Measurements from ENCODE around the gene LCMT1.
"Not testable (repeated sequence)": the region's sequence is repeated elsewhere in the genome, so short reads cannot be mapped to it uniquely, and the experiment has no call there.

Gene LCMT1

DNA sequence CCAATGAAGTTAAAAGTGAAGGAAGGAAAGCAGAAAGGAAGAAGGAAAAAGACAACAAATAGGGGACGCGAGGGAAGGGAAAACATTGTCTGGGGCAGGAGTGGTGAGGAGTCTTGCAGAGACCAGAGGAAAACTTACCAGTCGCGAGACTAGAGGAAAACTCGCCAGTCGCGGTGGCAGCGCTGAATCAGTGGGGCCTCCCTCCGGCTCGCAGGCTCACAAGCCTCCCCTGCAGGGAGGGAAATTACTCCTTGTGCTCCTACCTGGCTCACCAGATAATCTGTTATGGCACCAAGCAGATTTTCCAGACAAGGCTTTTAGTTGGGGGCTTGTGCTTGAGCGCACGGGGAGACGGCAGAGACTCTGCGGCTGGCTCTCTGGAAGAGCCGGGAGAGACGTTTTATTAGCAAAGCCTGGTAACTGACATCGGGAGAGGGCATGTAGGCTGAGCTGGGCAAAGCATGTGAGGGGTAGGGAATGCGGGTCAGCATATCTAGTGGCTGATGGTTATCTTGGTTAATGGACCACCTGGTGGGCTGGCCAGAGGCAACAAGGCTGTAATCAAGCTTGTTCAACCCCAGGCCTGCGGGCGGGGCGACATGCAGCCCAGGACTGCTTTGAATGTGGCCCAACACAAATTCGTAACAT is 37.1 kb downstream of the LCMT1 start:
- no peak for DNase-seq

DNA sequence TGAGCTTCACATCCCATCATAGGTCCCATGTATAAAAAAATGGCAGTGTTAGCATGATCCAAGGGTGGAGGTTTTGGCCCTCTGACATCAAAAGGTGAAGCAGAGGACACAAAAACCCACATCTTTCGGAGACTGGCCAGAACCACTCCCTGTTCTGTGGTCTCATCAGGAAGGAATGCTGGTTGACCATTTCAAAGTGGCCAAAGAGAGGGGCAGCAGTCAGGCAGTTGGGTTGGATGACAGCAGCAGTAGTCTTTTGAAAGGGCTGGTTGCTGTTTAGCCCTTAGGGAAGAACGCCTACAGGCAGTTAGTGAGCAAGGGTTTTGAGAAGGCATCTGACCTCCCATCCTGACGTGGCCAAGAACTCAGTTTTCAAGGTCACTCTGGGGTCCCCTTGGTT is 40.5 kb downstream of the LCMT1 start:
- no peak for DNase-seq

DNA sequence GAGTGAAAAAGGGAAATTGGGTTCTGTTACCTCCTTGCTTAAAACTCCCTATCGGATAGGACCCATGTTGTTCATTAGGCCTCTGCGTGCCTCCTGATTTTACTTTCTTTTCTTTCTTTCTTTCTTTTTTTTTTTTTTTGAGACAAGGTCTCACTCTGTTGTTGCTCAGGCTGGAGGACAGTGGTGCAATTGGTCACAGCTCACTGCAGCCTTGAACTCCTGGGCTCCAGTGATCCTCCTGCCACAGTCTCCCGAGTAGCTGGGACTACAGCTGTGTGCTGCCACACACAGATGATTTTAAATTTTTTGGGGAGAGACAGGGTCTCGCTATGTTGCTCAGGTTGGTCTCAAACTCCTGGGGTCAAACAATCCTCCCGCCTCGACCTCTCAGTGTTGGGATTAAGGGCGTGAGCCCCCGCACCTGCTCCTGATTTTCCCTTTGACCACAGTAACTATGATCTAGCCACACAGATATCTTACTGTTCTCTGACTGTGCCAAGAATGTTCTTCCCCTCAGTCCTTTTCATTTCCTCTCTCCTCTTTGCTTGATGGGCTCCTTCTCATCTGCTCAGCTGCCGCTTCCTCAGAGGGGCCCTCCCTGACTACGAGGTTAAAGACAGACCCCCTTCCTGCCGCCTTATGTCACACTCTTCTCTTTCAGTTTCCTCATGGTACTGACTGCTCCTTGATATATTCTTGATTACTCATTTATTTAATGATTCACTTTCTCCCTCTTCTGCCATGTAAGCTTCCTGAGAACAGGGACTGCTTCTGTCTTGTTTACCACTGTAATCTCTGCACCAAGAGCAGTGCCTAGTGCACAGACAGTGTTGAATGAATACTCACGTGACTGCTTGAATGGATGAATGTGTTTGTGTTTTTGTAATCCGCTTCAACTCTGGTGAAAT is 44.3 kb downstream of the LCMT1 start:
- DNase-seq, result no peak

DNA sequence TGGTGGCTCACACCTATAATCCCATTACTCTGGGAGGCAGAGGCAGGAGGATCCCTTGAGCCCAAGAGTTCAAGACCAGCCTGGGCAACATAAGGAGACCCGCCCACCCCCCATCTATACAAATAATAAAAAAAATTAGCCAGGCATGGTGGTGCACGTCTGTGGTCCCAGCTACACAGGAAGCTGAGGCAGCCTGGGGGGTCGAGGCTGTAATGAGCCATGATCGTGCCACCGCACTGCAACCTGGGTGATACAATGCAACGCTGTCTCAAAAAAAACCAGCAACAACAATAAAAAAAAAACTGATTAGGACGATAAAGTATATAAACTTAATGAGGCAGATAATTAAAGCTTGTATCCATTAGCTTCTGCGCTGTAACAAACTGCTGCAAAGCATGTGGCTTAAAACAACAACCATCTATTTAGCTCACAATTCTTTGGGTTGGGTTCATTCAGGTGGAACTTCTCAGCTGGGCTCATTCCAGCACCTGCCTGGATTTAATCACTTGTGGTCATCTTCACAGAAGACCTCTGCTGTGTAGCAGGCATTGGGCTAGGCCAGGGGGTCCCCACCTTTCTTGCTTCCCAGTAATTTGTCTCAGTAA is 45.8 kb downstream of the LCMT1 start:
- DNase-seq, result no peak

DNA sequence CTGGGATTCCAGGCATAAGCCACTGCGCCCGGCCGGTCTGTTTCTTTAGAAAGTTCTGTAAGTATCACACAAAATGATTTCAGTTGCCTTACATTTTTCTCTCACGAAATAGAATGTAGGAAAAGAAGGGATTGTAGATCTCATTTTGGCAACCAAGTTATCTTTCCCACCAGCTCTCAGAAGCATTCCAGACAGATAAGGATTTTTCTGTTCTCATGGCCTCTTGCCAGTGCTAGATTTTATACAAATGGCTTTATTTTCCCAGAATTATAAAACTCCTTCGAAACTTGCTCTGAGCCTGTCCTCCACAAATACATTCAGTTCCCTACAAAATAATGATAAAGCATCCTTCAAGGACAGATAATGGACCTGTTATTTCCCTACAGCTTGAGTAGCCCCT is 46.9 kb downstream of the LCMT1 start:
- no peak for DNase-seq

DNA sequence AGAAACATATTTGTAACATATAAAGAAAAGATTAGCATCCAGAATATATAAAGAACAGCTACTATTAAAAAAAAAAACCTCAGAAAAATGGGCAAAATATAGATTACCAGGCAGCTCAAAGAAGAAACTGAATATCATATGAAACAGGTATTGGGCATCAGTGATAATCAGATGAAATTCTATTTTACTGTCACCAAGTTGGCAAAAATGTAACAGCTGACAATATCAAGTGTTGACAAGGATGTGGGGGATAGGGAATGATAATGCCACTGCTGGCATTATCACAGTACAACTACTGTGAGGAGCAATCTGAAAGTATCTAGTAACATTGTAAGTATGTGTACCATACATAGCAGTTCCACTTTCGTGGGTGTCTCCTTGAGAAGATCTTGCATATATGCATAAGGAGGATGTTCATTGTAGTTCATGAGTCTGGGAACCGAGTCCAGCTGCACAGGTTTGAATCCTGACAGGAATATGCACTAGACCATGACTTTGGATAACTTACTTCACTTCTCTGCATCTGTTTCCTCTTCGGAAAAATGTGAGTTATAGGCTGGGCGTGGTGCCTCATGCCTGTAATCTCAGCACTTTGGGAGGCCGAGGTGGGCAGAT is 50.3 kb downstream of the LCMT1 start:
- no peak for DNase-seq

DNA sequence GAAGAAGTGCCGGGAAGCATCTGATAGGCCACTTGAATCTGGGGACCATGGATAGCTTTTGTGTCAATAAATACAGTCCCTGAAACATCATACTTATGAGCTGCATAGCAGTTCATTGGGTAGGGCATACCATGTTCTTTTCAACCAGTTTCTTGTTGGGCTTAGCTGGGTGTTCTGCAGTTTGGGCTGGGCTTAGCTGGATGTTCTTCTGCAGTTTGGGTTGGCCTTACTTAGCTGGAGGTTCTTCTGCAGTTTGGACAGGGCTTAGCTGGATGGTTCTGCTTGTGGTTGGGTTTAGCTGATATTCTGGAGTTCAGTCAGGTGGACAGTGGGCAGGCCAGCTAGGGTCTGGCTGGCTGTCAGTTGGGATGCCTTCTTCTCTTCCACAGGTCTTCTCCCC is 52.1 kb downstream of the LCMT1 start:
- no peak for DNase-seq

DNA sequence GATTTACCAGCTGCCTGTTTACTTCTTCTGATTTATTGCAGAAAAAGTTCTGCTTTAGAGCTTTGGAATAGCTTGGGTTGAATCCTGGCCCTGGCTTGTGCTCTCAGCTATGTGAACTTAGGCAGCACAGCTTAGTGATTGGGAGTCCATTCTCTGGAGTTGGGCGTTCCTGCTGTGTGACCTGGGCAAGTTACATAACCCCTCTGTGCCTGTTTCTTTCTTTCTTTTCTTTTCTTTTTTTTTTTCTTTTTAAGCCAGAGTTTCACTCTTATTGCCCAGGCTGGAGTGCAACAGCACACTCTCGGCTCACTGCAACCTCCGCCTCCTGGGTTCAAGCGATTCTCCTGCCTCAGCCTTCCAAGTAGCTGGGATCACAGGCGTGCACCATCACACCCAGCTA is 53.7 kb downstream of the LCMT1 start:
- DNase-seq, result no peak

DNA sequence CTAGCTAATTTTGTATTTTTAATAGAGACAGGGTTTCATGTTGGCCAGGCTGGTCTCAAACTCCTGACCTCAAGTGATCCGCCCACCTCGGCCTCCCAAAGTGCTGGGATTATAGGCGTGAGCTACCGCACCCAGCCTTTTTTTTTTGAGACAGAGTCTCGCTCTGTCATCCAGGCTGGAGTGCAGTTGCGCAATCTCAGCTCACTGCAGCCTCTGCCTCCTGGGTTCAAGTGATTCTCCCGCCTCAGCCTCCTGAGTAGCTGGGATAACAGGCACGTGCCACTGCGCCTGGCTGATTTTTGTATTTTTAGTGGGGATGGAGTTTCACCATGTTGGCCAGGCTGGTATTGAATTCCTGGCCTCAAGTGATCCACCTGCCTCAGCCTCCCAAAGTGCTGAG is 56.4 kb downstream of the LCMT1 start:
- not testable (repeated sequence) for DNase-seq

DNA sequence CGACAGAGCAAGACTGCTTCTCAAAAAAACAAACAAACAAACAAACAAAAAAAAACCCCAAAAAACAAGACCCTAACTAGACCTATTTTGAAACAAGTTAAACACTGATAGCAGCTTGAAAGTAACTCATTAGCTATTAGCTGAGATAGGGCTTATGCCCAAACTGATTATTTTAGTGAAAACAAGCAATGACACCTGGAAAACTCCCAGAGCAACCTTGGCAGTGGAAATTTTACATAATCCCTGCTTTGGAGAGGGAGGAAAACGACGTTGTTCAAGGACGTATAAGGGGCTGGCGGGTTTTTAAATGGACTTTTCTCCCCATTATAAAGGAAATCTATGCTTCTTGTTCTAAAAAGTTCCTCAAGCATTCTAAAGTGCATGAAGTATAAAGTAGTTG is 59.8 kb downstream of the LCMT1 start:
- DNase-seq, result no peak

DNA sequence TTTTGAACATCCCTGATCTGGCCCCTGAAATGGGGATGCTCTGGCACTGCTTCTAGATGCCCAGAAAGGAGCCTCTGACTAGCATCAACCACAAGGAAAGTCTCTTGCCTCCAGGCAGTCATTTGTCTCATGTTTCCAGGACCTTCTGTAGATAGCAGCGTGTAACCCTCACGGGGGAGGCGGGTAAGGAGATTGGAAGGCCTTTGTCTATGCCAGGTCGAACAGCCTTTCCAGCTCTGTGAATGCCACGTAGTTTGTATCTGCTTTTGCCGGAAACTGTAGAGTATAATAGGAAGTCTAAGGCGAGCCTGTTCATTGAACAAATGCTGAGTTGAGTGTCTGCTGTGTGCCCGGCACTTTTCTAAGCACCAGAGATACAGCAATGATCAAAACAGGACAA is 61.3 kb downstream of the LCMT1 start:
- DNase-seq, result no peak

DNA sequence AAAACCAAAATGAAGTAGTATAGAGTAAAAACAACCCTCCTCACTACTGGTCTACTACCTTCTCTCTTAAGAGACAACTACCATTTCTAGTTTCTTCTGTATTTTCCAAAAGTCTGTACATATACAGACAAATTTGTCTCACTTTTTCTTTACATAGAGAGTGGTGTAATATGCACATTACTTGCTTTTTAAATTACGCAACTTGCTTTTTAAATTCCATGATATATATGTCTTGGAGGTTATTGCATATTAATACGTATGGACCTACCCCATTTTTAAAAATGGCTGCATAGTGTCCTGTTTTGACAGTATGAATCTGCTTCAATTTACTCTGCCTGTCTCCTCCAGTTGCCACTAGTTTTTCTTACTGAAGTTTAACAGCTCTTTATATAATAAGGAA is 62.7 kb downstream of the LCMT1 start:
- DNase-seq, result no peak

DNA sequence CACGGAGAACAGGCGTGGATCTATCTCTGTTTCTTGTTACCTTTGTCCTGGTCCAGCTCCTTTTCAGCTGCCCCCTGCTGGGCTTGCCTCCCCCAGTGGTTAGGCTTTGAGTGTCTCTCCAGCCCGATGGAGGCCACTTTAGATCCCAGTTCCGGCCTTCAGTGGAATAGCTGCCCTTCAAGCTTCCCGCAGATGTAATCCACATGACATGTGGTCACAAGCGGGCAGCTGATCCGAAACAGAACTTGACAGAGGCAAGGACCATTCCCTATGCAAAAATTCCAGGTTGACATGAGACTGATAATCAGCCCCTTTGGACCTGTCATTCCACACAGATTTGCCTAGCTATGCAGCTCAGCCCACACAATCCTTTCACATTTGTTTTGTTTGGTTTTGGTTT is 64.6 kb downstream of the LCMT1 start:
- DNase-seq, result no peak

DNA sequence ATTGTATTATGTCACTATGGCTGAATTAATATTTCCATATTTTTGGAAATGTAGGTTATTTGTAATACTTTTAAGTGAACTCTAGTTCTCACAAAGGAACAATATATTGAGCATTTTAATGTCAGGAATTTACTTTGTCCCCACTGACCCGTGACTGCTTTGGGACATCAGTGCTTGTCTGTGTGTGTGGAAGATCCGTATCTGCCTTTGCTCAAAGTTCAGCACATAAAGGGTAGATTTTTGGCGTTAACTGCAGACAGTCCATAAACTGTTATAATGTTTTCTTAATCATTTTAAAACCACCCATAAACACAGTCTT is 65.9 kb downstream of the LCMT1 start:
- no peak for DNase-seq

DNA sequence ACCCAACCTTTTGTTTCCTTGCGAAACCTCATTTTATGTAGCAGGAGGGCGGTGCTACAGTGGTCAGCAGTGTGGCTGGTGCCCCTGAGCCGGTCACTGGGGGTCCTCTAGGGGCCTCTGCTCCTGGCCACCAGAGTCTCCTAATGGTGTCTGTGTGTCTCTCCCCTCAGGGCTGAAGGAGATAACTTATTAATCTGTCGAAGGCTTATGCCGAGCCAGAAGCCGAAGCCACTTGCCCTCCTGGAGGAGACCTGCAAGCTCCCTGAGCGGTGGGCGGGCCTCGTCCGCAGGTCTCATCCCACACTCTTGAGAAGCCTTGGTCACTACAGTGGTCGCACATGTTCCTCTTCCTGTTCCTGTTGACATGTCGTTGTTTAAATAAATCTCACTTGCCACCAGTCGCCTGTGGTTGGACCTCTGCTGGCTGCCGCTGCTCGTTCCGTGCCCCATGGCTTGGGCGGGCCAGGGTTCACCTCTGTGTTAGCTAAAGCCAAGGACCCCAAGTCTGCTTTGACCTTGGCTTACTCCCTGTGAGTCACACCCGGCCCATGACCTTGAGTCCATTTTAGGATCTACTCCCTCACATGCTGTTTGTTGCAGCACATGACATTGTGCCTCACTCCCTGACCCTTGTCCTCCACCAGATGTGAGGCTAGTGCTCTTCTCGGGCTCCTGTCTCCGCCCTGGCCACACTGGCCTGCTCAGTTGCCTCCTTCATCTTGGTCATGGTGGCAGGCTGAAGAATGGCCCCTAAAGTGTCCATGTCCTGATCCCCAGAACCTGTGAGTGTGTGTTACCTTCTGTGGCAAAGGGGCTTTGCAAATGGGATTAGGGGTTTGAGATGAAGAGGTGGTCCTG is 66.5 kb downstream of the LCMT1 start:
- DNase-seq, result no peak

DNA sequence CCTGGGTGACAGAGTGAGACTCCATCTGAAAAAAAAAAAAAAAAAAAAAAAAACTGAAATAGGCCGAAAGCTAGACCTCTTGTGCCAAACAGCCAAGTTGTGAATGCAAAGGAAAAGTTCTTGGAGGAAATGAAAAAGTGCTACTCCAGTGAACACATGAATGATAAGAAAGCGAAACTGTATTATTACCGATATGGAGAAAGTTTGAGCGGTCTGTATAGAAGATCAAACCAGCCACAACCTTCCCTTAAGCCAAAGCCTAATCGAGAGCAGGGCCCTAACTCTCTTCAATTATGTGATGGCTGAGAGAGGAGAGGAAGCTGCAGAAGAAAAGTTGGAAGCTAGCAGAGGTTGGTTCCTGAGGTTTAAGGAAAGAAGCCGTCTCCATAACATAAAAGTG is 69.7 kb downstream of the LCMT1 start:
- DNase-seq, result not testable (repeated sequence)

DNA sequence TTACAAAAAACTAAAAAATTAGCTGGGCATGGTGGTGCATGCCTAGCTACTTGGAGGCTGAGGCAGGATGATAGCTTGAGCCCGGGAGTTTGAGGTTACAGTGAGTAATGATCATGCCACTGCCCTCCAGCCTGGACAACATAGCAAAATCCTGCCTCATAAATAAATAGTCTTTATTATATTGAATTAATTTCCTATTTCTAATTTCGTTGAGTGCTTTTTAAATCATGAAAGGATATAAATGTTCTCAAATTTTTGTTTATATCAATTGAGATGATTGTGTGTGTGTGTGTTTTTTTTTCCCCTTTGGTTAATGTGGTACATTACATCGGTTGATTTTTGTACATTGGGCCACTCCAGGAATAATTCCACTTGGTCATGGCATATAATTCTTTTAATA is 73.2 kb downstream of the LCMT1 start:
- no peak for DNase-seq

DNA sequence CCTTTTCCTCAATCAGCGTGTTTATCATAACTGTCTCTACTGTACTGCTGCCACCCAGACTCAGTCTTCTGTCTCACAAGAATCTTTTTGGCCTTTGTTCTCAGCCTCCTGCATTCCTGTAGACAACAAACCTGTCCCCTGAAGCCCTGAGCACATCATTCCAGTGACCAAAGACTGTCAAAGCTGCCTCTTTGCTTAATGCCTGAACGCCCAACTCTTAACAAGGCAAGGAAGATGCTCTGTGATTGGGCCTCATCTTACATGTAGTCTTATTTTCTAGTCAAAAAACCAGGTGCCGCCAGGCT is 75.9 kb downstream of the LCMT1 start:
- no peak for DNase-seq

DNA sequence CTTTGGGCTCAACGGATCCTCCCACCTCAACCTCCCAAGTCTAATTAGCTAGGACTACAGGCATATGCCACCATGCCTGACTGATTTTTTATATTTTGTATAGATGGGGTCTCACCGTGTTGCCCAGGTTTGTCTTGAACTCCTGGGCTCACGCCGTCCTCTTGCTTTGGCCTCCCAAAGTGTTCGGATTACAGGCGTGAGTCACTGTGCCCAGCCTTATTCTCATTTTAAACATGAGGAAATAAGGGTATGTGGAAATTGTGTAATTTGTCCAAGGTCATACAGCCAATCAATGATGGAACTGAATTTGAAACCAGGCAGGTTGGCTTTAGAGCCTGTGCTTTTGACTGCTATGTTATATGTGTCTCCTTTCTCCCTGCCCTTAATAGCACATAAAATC is 77.8 kb downstream of the LCMT1 start:
- DNase-seq, result no peak

DNA sequence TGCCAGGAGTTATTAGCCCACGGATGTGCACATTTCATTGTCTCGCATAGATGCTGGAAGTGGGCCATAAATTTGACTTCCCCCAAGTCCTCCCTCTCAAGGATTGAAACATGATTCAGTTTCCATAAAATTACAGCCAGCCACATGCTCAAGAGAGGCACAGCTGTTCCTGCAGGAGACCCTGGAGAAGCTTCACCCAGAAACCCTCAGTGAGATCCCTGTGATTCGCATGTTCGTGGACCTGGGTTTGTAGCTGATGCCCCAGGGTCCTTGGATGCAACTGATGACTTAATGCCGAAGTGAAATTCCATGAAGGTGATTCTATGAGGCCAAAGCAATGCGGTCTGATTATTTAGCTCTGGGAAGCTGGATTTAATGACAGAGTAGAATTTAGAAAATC is 80.6 kb downstream of the LCMT1 start:
- DNase-seq, result no peak

DNA sequence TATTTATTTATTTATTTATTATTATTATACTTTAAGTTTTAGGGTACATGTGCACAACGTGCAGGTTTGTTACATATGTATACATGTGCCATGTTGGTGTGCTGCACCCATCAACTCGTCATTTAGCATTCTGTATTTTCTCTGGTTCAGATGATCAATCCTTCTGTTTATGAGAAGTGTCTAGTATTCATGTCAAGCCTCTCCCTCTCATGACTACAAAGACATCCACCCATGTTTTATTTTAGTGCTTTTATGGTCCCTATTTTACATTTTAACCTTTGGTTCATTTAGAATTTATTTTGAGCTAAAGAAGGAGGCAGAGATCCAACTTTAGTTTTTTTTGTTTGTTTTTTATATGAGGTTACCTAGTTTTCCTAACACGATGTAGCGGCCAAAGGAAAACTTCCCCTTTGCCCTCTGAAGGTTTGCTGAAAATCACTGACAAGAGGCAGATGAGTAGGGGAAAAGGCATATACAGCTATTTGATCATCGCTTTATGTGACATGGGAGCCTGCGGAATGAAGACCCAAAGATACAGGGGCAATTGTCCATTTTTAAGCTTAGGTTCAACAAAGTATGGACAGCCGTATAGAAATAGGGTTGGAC is 82.8 kb downstream of the LCMT1 start:
- DNase-seq, result no peak

DNA sequence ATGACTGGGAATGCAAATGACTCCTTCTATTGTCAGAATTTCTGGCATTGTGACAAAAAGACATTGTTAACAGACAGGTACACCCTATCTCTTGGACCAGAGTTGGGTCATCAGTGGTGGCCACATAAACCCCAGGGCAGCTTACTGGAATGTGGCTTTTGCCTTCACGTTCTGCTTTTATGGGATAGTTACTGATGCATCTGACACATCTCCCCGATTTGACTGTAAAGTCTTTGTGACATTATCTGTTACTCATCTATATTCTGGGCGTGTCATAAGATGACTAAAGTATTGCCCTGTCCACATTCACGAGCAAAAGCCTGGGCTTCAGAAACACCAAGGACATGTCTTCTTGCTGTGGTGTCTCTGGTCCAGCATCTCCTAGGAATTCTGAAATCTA is 86.5 kb downstream of the LCMT1 start:
- DNase-seq, result no peak

DNA sequence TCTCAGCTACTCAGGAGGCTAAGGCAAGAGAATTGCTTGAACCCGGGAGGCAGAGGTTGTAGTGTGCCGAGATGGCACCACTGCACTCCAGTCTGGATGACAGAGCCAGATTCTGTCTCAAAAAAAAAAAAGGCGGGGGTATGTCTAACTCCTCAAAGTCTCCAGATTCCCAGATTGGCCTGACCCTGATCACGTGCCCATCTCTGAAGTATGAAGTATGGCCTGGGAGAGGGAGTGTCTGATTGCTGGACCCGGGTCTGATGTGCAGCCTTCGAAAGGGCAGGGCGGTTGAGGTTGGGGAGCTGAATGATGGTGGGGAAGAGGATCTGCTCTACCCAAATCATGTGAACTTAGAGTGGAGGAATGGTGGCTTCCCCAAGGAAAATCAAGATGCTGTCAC is 87.9 kb downstream of the LCMT1 start:
- DNase-seq, result no peak
